Measurements from ENCODE around the gene HPDL.
"Not testable (repeated sequence)": the region's sequence is repeated elsewhere in the genome, so short reads cannot be mapped to it uniquely, and the experiment has no call there.

The HPDL gene

DNA sequence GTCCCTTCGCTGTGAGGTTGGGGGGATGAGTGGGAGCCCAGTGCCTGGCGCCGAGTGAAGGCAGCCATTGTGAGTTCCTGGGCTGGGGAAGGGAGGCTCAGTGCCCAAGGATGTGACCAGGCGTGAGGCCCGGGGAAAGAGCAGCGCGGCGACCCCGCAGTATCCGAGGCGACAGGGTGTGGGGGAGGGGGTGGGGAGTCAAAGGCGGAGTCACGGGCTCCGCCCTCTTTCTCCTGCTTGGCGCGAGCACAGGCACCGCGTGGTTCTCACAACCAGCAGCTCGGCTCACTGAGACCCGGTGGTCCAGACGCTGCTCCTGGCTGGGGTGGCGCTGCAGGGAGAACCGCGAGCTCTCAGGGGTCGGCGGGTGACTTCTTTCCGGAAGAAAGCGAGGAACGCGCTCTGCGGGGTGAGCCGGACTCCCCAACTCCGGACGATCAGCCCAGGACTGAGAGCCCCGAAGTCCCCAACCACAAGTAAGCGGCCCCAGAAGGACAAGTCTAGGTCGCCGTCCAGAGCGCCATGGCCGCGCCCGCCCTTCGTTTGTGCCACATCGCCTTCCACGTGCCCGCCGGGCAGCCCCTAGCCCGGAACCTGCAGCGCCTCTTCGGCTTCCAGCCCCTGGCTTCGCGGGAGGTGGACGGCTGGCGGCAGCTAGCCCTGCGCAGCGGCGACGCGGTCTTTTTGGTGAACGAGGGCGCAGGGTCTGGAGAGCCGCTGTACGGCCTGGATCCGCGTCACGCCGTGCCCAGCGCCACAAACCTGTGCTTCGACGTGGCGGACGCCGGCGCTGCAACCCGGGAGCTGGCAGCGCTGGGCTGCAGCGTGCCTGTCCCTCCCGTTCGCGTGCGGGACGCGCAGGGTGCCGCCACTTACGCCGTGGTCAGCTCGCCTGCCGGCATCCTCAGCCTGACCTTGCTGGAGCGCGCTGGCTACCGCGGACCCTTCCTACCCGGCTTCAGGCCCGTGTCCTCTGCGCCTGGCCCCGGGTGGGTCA is at the start of gene HPDL:
Gene HPDL (plus strand): TSS at position 269 of the 997 bp plus-strand sequence. CDS start 254 bp downstream, at position 523.
- peak; percentile 79 for DNase-seq (ENCODE audit: low read depth)

GRCh38 chr1:45282351-45282750 is 44.3 kb upstream of the HPDL start:
- no peak for DNase-seq (ENCODE audit: low read depth)

- not testable (repeated sequence) for DNase-seq (ENCODE audit: low read depth)
Measured at GRCh38 chr1:45284858-45285257, 41.8 kb upstream of the HPDL start.

DNA sequence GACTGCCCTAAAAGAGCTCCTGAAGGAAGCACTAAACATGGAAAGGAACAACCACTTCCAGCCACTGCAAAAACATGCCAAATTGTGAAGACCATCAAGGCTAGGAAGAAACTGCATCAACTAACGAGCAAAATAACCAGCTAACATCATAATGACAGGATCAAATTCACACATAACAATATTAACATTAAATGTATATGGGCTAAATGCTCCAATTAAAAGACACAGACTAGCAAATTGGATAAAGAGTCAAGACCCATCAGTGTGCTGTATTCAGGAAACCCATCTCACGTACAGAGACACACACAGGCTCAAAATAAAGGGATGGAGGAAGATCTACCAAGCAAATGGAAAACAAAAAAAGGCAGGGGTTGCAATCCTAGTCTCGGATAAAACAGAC is 40.2 kb upstream of the HPDL start:
- not testable (repeated sequence) for DNase-seq (ENCODE audit: low read depth)

DNA sequence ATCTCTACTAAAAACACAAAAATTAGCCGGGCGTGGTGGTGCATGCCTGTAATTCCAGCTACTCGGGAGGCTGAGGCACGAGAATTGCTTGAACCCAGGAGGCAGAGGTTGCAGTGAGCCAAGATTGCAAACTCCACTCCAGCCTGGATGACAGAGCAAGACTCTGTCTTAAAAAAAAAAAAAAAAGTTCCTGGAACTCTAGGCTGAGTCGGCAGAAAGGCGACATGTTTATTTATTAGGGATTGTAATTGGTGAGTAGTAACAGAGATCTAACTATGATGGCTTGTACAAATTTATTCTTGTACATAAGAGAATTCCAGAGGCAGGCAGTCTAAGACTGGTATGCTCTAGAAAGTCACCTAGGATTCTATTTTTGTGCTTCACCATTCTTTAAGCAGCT is 35.7 kb upstream of the HPDL start:
- DNase-seq (ENCODE audit: low read depth): not testable (repeated sequence)

GRCh38 chr1:45291716-45292115 is 35.0 kb upstream of the HPDL start:
- no peak for DNase-seq (ENCODE audit: low read depth)

GRCh38 chr1:45297666-45298356 is 28.9 kb upstream of the HPDL start:
- DNase-seq (ENCODE audit: low read depth): no peak

GRCh38 chr1:45299296-45299695 is 27.4 kb upstream of the HPDL start:
- no peak for DNase-seq (ENCODE audit: low read depth)

GRCh38 chr1:45299981-45300668 is 26.6 kb upstream of the HPDL start:
- DNase-seq (ENCODE audit: low read depth): peak; percentile 11

DNA sequence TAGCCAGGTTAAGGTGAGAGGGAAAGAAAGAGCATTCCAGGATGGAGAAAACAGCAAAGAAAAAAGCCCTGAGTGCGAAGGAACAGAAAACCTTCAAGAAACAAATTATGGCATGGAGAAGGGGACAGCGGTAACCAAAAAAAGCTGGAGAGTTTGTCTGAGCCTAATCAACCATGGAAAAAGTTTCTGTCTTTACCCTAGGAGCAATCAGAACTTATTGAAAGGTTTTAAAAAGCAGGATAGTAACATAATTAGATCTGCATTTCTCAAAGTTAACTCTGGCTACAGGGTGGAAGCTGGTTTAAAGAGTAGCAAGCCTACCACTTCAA is 26.1 kb upstream of the HPDL start:
- DNase-seq (ENCODE audit: low read depth): no peak

DNA sequence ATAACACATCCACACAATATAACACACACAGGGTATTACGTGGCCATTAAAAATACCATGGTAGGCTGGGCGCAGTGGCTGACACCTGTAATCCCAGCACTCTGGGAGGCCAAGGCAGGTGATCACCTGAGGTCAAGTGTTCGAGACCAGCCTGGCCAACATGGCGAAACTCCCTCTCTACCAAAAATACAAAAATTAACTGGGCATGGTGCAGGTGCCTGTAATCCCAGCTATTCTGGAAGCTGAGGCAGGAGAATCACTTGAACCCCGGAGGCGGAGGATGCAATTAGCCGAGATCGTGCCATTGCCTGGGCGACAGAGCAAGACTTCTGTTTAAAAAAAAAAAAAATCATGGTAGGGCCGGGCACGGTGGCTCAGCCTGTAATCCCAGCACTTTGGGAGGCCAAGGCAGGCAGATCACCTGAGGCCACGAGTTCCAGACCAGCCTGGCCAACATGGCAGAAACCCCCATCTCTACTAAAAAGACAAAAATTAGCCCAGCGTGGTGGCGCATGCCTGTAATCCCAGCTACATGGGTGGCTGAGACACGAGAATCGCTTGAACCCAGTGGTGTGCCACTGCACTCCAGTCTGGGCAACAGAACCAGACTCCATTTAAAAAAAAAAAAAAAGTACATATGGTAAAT is 24.1 kb upstream of the HPDL start:
- DNase-seq (ENCODE audit: low read depth): no peak

- DNase-seq (ENCODE audit: low read depth): peak; percentile 98
Measured at GRCh38 chr1:45303520-45304310, 23.0 kb upstream of the HPDL start.

DNA sequence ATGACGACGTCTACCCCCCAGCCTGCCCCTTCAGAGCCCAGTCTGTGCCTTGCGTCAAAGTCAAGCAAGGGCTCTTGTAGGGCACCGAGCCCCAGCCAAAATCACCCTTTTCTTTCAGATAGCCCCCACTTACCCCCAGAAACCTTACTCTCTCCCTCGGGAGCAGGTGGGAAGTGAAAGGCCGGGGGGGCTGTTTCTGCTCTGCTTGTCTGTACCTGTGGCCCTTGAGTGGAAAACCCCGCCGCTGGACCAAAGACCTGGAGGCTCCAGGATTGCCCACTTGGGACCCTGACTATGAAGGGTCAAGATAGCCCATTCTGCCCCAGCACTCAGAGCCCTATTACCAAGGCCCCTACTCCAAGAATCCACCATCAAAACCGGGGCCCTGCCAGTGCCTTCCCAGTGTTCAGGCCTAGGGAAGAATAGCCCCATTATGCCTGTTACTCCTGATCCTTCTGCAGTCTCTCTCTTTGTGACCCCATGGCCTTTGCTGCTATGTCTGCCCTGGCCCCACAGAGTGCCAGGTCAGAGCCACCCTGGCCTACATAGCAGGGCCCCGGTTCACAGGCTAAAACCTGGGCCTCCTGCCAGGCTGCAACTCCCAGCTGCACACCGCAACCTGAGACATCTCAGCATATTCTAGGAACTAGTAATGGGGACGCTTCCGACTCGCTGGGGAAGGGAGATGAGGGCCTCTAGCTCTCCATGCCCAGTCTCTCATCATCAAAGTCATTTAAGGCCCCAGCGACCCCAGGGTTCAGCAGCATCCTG is 22.2 kb upstream of the HPDL start:
- DNase-seq (ENCODE audit: low read depth): no peak

DNA sequence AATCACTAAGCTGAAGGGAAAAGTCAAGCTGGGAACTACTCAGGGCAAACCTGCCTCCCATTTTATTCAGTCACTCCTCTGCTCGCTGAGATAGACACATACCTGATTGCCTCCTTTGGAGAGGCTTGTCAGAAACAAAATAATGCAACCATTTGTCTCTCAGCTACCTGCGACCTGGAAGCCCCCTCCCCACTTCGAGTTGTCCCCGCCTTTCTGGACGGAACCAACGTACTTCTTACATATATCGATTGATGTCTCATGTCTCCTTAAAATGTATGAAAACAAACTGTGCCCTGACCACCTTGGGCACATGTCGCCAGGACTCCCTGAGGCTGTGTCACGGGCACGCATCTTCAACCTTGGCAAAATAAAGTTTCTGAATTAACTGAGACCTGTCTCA is 21.5 kb upstream of the HPDL start:
- DNase-seq (ENCODE audit: low read depth): no peak

DNA sequence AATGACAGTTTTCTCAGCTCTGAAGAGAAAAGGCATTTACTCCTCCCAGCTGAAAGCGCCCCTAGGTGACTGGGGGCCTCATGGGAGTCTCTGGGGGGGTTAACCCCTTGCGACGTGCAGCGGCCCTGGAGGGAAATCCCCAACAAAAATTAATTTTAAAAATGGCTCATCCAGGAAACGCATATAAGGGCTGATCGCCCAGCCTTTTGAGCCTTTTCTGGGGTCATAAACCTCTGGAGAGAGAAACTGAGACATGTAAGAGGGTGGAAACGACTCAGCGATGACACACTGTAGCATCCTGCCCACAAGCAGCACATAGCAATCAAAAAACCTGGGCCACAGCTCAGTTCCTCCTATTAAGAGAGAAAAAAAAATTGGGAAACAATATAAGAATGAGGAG is 20.4 kb upstream of the HPDL start:
- DNase-seq (ENCODE audit: low read depth): peak; percentile 49

- no peak for DNase-seq (ENCODE audit: low read depth)
Measured at GRCh38 chr1:45306905-45307304, 19.8 kb upstream of the HPDL start.

- no peak for DNase-seq (ENCODE audit: low read depth)
Measured at GRCh38 chr1:45314266-45314665, 12.4 kb upstream of the HPDL start.

GRCh38 chr1:45317166-45317565 is 9.5 kb upstream of the HPDL start:
- no peak for DNase-seq (ENCODE audit: low read depth)

DNA sequence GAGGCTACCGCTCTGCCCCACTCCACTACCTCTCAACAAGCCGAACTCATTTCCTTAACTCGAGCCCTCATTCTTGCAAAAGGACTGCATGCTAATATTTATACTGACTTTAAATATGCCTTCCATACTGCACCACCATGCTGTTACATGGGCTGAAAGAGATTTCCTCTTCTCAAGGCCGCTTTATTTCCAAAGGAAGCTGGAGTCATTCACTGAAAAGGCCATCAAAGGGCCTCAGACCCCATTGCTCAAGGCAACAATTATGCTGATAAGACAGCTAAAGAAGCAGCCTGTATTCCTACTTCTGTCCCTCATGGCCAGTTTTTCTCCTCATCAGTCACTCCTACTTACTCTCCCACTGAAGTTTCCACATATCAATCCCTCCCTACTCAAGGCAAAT is 6.9 kb upstream of the HPDL start:
- DNase-seq (ENCODE audit: low read depth): no peak

DNA sequence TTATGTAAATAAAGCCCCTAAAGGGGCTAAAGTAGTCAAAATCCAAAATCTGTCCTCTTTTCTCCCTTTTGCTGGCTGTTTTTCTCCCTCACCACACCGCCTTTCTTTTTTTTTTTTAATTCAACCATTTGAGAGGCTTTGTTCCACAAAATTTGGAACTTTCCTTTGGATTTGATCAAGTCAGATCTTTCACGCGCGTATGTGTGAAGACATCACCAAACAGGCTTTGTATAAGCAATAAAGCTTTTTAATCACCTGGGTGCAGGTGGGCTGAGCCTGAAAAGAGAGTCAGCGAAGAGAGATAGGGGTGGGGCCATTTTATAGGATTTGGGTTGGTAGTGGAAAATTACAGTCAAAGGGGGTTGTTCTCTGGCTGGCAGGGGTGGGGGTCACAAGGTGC is 5.3 kb upstream of the HPDL start:
- no peak for DNase-seq (ENCODE audit: low read depth)

All from activated T-cell treated with anti-CD3 and anti-CD28 coated beads for 48 hours (primary cell).